Head of caudate nucleus (tissue), 42 donors: ENCODE measurements around the gene PLD6.

Experiments
- DNase-seq, 42 donors: peaks; one replicate each; pipeline versions ENCODE4 v3.0.0 to v3.0.0-alpha.2; 2020 to 2021; ENCODE audit warnings: mixed read lengths in 7 of 42
- intact Hi-C: fragments of 100-400 bp; cut with DNase I; formaldehyde crosslinking; loops from one replicate; pipeline ENCODE4 v1.15.0; 2022

Gene PLD6

DNA sequence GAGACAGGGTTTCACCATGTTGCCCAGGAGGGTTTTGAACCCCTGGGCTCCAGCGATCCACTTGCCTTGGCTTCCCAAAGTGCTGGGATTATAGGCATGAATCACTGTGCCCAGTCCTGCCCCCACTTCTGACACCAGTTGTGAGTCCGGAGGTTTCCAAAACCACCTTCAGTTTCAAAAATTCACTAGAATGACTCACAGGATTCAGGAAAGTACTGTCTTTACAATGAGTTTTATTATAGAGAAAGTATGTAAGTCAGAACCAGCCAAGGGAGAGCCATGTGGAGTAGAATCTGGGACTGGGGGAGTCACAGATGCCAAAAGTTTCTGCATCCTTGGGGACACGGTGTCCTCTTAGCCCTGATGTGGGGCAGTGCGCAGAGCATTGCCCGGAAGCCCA, 55.1 kb downstream of the PLD6 start:
- DNase-seq, result no peak
- intact Hi-C loops, result no loop called here
